ENCODE data around the gene TMEM51. TPM values are rescaled to one million over a fixed set of nuclear protein-coding genes. Genes with fewer than 3 reads are reported as not detected.

The TMEM51 gene
- total RNA-seq, 4 donors from 2014 or later = 9.3 to 14.1 (median 11.6) TPM

GRCh38 chr1:15185617-15186016 is 32.1 kb downstream of the TMEM51 start:
- Histone ChIP-seq H3K36me3 (no peaks in the 10 kb centered on the region), H3K27ac (no peak overlapping the region), H3K4me1 (peaks cover 0 to 4% (median 2%) of the 10 kb centered on the region in 4 donors), H3K9me3 (no peaks in the 10 kb centered on the region), H3K27me3 (no peaks in the 10 kb centered on the region), H3K4me3 (no peak overlapping the region)
- no peak for DNase-seq (ENCODE audit: low spot score in 2 of 2)
- WGBS, 2 donors = 31 to 38% methylated on average over 3 of the region's 3 CpGs
- TF ChIP-seq EP300 (IDR thresholded peaks at IDR 0.05) (no peak), CTCF (IDR thresholded peaks at IDR 0.05) (no peak), POLR2A (IDR thresholded peaks at IDR 0.05) (no peak)

- DNase-seq (ENCODE audit: low spot score in 2 of 2) = no peak
- no peaks in the 10 kb centered on the region for H3K36me3 ChIP-seq
- H3K4me1 ChIP-seq = peaks cover 0 to 4% (median 2%) of the 10 kb centered on the region in 4 donors
- WGBS, 2 donors = 65 to 68% methylated on average over 6 of the region's 6 CpGs
- H3K9me3 ChIP-seq = no peaks in the 10 kb centered on the region
- TF ChIP-seq EP300 (IDR thresholded peaks at IDR 0.05) = no peak
- TF ChIP-seq CTCF (IDR thresholded peaks at IDR 0.05) = no peak
- TF ChIP-seq POLR2A (IDR thresholded peaks at IDR 0.05) = no peak
- no peaks in the 10 kb centered on the region for H3K27me3 ChIP-seq
- H3K4me3 ChIP-seq = no peak overlapping the region
- no peak overlapping the region for H3K27ac ChIP-seq
Observed at GRCh38 chr1:15186073-15186845, 32.7 kb downstream of the TMEM51 start.

GRCh38 chr1:15186846-15187151 is 33.3 kb downstream of the TMEM51 start:
- Histone ChIP-seq H3K9me3 (no peaks in the 10 kb centered on the region), H3K4me1 (peaks cover 0 to 4% (median 2%) of the 10 kb centered on the region in 4 donors), H3K27me3 (no peaks in the 10 kb centered on the region), H3K4me3 (no peak overlapping the region), H3K27ac (no peak overlapping the region), H3K36me3 (no peaks in the 10 kb centered on the region)
- WGBS, 2 donors = 0 to 32% methylated on average over 1 to 6 of the region's 6 CpGs
- TF ChIP-seq EP300 (IDR thresholded peaks at IDR 0.05) (no peak), POLR2A (IDR thresholded peaks at IDR 0.05) (no peak), CTCF (IDR thresholded peaks at IDR 0.05) (no peak)
- DNase-seq (ENCODE audit: low spot score in 2 of 2) = no peak

- Histone ChIP-seq H3K4me3 (no peak overlapping the region), H3K27me3 (no peaks in the 10 kb centered on the region), H3K9me3 (no peaks in the 10 kb centered on the region), H3K36me3 (no peaks in the 10 kb centered on the region), H3K27ac (no peak overlapping the region), H3K4me1 (peaks cover 0 to 4% (median 2%) of the 10 kb centered on the region in 4 donors)
- WGBS, 2 donors = 62 to 69% methylated on average over 15 of the region's 15 CpGs
- TF ChIP-seq CTCF (IDR thresholded peaks at IDR 0.05) (no peak), POLR2A (IDR thresholded peaks at IDR 0.05) (no peak), EP300 (IDR thresholded peaks at IDR 0.05) (no peak)
- no peak for DNase-seq (ENCODE audit: low spot score in 2 of 2)
Observed at GRCh38 chr1:15187175-15188129, 33.9 kb downstream of the TMEM51 start.

- no peaks in the 10 kb centered on the region for H3K36me3 ChIP-seq
- no peaks in the 10 kb centered on the region for H3K27me3 ChIP-seq
- 61 to 65% methylated on average over 4 of the region's 4 CpGs for WGBS, 2 donors
- H3K27ac ChIP-seq = no peak overlapping the region
- TF ChIP-seq POLR2A (IDR thresholded peaks at IDR 0.05) = no peak
- no peak for TF ChIP-seq CTCF (IDR thresholded peaks at IDR 0.05)
- TF ChIP-seq EP300 (IDR thresholded peaks at IDR 0.05) = no peak
- H3K9me3 ChIP-seq = no peaks in the 10 kb centered on the region
- DNase-seq (ENCODE audit: low spot score in 2 of 2) = no peak
- peaks cover 0 to 4% (median 2%) of the 10 kb centered on the region in 4 donors for H3K4me1 ChIP-seq
- H3K4me3 ChIP-seq = no peak overlapping the region
Observed at GRCh38 chr1:15188130-15188524, 34.6 kb downstream of the TMEM51 start.

Measured in tibial nerve (tissue), 4 donors.